KOPT-K1 (cell line): ENCODE results near the gene CBFB.

Source experiments
- H3K27ac ChIP-seq: fragments of 200-600 bp; sonication (generic); 2 replicates; pipeline ENCODE4 v1.5.1; 2016; ENCODE audit warnings: antibody characterized with exemption, mild to moderate bottlenecking, low read depth, low read length; ENCODE audit not compliant: poor library complexity, severe bottlenecking
- H3K36me3 ChIP-seq: fragments of 200-600 bp; sonication (generic); 2 replicates; pipeline ENCODE4 v1.5.1; 2017; ENCODE audit warnings: antibody characterized with exemption, mild to moderate bottlenecking, low read length, moderate library complexity; ENCODE audit not compliant: insufficient read depth
- H3K9me3 ChIP-seq: fragments of 200-600 bp; sonication (generic); 2 replicates; pipeline ENCODE4 v1.5.1; 2017; ENCODE audit warnings: antibody characterized with exemption, low read length, mild to moderate bottlenecking; ENCODE audit not compliant: insufficient read depth, poor library complexity, severe bottlenecking

The CBFB gene

GRCh38 chr16:67053767-67054334 lies 24.9 kb downstream of the CBFB start:
- Histone ChIP-seq H3K27ac (peak overlapping the region; percentile 43), H3K36me3 (peaks cover 29% of the 10 kb centered on the region), H3K9me3 (no peaks in the 10 kb centered on the region)

GRCh38 chr16:67054901-67055300 lies 26.0 kb downstream of the CBFB start:
- Histone ChIP-seq H3K27ac (peak overlapping the region; percentile 43), H3K36me3 (peaks cover 28% of the 10 kb centered on the region)

GRCh38 chr16:67055712-67056487 lies 27.0 kb downstream of the CBFB start:
- Histone ChIP-seq H3K9me3 (no peaks in the 10 kb centered on the region), H3K36me3 (peaks cover 38% of the 10 kb centered on the region), H3K27ac (no peak overlapping the region)

More at GRCh38 chr16:67054901-67055300, 26.0 kb downstream of the CBFB start:
- no peaks in the 10 kb centered on the region for H3K9me3 ChIP-seq

GRCh38 chr16:67063008-67063407 lies 34.1 kb downstream of the CBFB start:
- H3K9me3 ChIP-seq = no peaks in the 10 kb centered on the region
- H3K27ac ChIP-seq = peak overlapping the region; percentile 58
- peaks cover 51% of the 10 kb centered on the region for H3K36me3 ChIP-seq

- Histone ChIP-seq H3K27ac (no peak overlapping the region), H3K9me3 (no peaks in the 10 kb centered on the region), H3K36me3 (peaks cover 73% of the 10 kb centered on the region)
Observed at GRCh38 chr16:67068212-67068753, 39.3 kb downstream of the CBFB start.

- peaks cover 95% of the 10 kb centered on the region for H3K36me3 ChIP-seq
- no peak overlapping the region for H3K27ac ChIP-seq
- H3K9me3 ChIP-seq = no peaks in the 10 kb centered on the region
Observed at GRCh38 chr16:67071476-67072048, 42.6 kb downstream of the CBFB start.

- Histone ChIP-seq H3K27ac (no peak overlapping the region), H3K36me3 (peaks cover 87% of the 10 kb centered on the region), H3K9me3 (no peaks in the 10 kb centered on the region)
Observed at GRCh38 chr16:67075331-67075730, 46.4 kb downstream of the CBFB start.

- H3K27ac ChIP-seq = no peak overlapping the region
- H3K9me3 ChIP-seq = no peaks in the 10 kb centered on the region
- peaks cover 73% of the 10 kb centered on the region for H3K36me3 ChIP-seq
Observed at GRCh38 chr16:67077871-67078270, 48.9 kb downstream of the CBFB start.

- Histone ChIP-seq H3K27ac (no peak overlapping the region), H3K36me3 (peaks cover 74% of the 10 kb centered on the region), H3K9me3 (no peaks in the 10 kb centered on the region)
Observed at GRCh38 chr16:67082100-67082499, 53.2 kb downstream of the CBFB start.

- Histone ChIP-seq H3K27ac (no peak overlapping the region), H3K36me3 (peaks cover 72% of the 10 kb centered on the region), H3K9me3 (no peaks in the 10 kb centered on the region)
Observed at GRCh38 chr16:67082891-67083290, 53.9 kb downstream of the CBFB start.

- no peaks in the 10 kb centered on the region for H3K9me3 ChIP-seq
- H3K27ac ChIP-seq = no peak overlapping the region
- peaks cover 74% of the 10 kb centered on the region for H3K36me3 ChIP-seq
Observed at GRCh38 chr16:67084345-67085028, 55.5 kb downstream of the CBFB start.

GRCh38 chr16:67086822-67087221 lies 57.9 kb downstream of the CBFB start:
- Histone ChIP-seq H3K36me3 (peaks cover 73% of the 10 kb centered on the region), H3K27ac (no peak overlapping the region), H3K9me3 (no peaks in the 10 kb centered on the region)

- Histone ChIP-seq H3K9me3 (no peaks in the 10 kb centered on the region), H3K36me3 (peaks cover 76% of the 10 kb centered on the region), H3K27ac (no peak overlapping the region)
Observed at GRCh38 chr16:67087291-67087690, 58.3 kb downstream of the CBFB start.

- Histone ChIP-seq H3K27ac (no peak overlapping the region), H3K9me3 (no peaks in the 10 kb centered on the region), H3K36me3 (peaks cover 79% of the 10 kb centered on the region)
Observed at GRCh38 chr16:67087803-67088202, 58.9 kb downstream of the CBFB start.

- no peaks in the 10 kb centered on the region for H3K9me3 ChIP-seq
- peaks cover 79% of the 10 kb centered on the region for H3K36me3 ChIP-seq
- H3K27ac ChIP-seq = no peak overlapping the region
Observed at GRCh38 chr16:67088551-67088950, 59.6 kb downstream of the CBFB start.
